ENCODE data around the gene AARSD1.

DNA sequence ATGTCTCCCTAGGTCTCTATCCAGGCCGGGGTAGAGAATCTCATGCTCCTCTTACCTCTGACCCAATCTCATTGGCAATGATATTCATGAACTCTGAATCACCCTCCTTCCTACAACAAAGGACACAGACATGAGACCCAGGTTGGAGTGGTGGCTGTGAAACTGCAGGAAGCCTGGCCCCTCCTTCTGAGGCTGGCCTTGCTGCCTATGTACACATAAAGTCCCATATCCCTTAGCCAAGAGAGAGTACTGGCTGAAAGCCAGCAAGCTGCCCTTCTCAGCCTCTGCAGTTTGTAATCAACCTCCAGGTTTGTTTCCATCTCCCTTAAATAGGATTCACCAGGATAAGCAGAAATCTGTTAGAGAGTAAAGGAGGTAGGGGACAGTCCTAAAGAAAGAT is 10.6 kb downstream of the AARSD1 start:
- TF ChIP-seq, protein P1, sequence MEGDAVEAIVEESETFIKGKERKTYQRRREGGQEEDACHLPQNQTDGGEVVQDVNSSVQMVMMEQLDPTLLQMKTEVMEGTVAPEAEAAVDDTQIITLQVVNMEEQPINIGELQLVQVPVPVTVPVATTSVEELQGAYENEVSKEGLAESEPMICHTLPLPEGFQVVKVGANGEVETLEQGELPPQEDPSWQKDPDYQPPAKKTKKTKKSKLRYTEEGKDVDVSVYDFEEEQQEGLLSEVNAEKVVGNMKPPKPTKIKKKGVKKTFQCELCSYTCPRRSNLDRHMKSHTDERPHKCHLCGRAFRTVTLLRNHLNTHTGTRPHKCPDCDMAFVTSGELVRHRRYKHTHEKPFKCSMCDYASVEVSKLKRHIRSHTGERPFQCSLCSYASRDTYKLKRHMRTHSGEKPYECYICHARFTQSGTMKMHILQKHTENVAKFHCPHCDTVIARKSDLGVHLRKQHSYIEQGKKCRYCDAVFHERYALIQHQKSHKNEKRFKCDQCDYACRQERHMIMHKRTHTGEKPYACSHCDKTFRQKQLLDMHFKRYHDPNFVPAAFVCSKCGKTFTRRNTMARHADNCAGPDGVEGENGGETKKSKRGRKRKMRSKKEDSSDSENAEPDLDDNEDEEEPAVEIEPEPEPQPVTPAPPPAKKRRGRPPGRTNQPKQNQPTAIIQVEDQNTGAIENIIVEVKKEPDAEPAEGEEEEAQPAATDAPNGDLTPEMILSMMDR (conservative IDR thresholded peaks at IDR 0.05), result no peak
- TF ChIP-seq EZH2 (IDR thresholded peaks at IDR 0.05; ENCODE audit: low read depth), result no peak

Data from PC-9 (cell line).